Ovary (tissue), 9 donors: ENCODE measurements around the gene FHOD3. TPM values are rescaled to one million over a fixed set of nuclear protein-coding genes. Genes with fewer than 3 reads are reported as not detected.

Experiments
- DNase-seq, 5 donors: peaks; one replicate each; pipeline ENCODE4 v3.0.0-alpha.2; 2019 to 2020
- H3K27ac ChIP-seq, 2 donors: fragments of 200-600 bp; one replicate each; pipeline versions ENCODE4 v1.5.1 to v1.8.0; 2019 to 2022
- H3K27me3 ChIP-seq: fragments of 200-600 bp; one replicate; pipeline ENCODE4 v1.8.0; 2022
- H3K36me3 ChIP-seq: fragments of 200-600 bp; sonication (generic); one replicate; pipeline ENCODE4 v1.5.1; 2019
- H3K4me1 ChIP-seq: one replicate; pipeline ENCODE4 v1.8.1; 2013; ENCODE audit warnings: mild to moderate bottlenecking, moderate library complexity; ENCODE audit not compliant: insufficient read depth
- H3K4me3 ChIP-seq: fragments of 200-600 bp; sonication (generic); one replicate; pipeline ENCODE4 v1.5.1; 2017
- H3K9me3 ChIP-seq, 2 donors: fragments of 200-600 bp in 1 of 2; sonication (generic) in 1 of 2; one replicate each; pipeline versions ENCODE4 v1.5.1 to v1.8.1; 2013 to 2019; ENCODE audit warnings: mild to moderate bottlenecking in 1 of 2, moderate library complexity in 1 of 2
- CTCF ChIP-seq, 3 donors: fragments of 450-650 bp in 2 of 3; fragments of 200-600 bp in 1 of 3; IDR thresholded peaks; one replicate each; pipeline versions ENCODE4 v1.5.1 to v1.8.0; 2016 to 2022; ENCODE audit warnings: antibody characterized with exemption in 3 of 3, mild to moderate bottlenecking in 1 of 3
- EP300 ChIP-seq: sonication (generic); formaldehyde crosslinking; IDR thresholded peaks from one replicate; pipeline ENCODE4 v1.6.1; 2017; ENCODE audit warnings: antibody characterized with exemption
- POLR2A ChIP-seq: fragments of 450-650 bp; IDR thresholded peaks from one replicate; pipeline ENCODE4 v1.6.1; 2017; ENCODE audit warnings: antibody characterized with exemption, mild to moderate bottlenecking, moderate library complexity
- WGBS, 3 donors: extraction: QIAGEN DNeasy Blood & Tissue Kit in 1 of 3; methylation state at CpG; one replicate each; pipeline versions ENCODE4 v1.1.5 to v1.1.7; 2013 to 2017; 5-methylcytosine and 5-hydroxymethylcytosine counted together
- intact Hi-C, 4 donors: fragments of 100-400 bp; cut with DNase I; formaldehyde crosslinking; loops; one replicate each; pipeline versions ENCODE4 v1.11.0 to v1.15.1; 2022 to 2023
- polyA plus RNA-seq, 2 donors: library from polyadenylated mRNA; stranded (reverse); fragments of 200-250 nt in 1 of 2; fragments of 350-450 nt in 1 of 2; fragmentation: Illumina TruSeq in 1 of 2; extraction: RNeasy Lipid Tissue Mini Kit (QIAGEN cat#74804) in 1 of 2; gene quantifications; one replicate each; pipeline ENCODE4 v1.2.3, GENCODE V29; 2013 to 2014
- total RNA-seq, 7 donors: library from RNA; depleted of rRNA in 2 of 7; stranded (reverse); fragments of >200 nt in 2 of 7; fragmentation: NEBNext Ultra II Directional in 3 of 7; extraction: Animal tissue kit (Norgen Biotek cat#: 25700) in 3 of 7; gene quantifications; one replicate each; pipeline versions ENCODE4 v1.1.0 to v1.2.4, GENCODE V29; 2016 to 2023
- donor health status: DM: no; HTN: no; CAD: no; lungs with moderate emphysema.
- donor health status: DM: no; HTN: no; CAD: no.
- donor health status: Bipolar disorder and iron deficiency.
- donor health status: DM: yes; HTN: yes; CAD: no.
- donor health status: DM: no; HTN: no; CAD: no.
- donor health status: DM: yes; HTN: yes; CAD: no.

Gene FHOD3
- total and polyA plus RNA-seq, 9 donors = 3.5 to 62.5 (median 11.0) TPM

GRCh38 chr18:36613810-36614209 lies 316.3 kb downstream of the FHOD3 start:
- no peak for DNase-seq

GRCh38 chr18:36620788-36621187 lies 323.3 kb downstream of the FHOD3 start:
- no peak overlapping the region for H3K27ac ChIP-seq
- 40 to 45% (median 43%) methylated on average over 2 of the region's 2 CpGs for WGBS, 3 donors
- intact Hi-C loops = no loop called here
- no peaks in the 10 kb centered on the region for H3K36me3 ChIP-seq
- no peaks in the 10 kb centered on the region for H3K9me3 ChIP-seq
- no peaks in the 10 kb centered on the region for H3K4me1 ChIP-seq
- H3K27me3 ChIP-seq = no peaks in the 10 kb centered on the region
- no peak overlapping the region for H3K4me3 ChIP-seq
- no peak for TF ChIP-seq POLR2A
- TF ChIP-seq CTCF (IDR thresholded peaks at IDR 0.05) = no peak
- no peak for TF ChIP-seq EP300
- no peak for DNase-seq

More at GRCh38 chr18:36613810-36614209, 316.3 kb downstream of the FHOD3 start:
- H3K9me3 ChIP-seq = no peaks in the 10 kb centered on the region
- no peak overlapping the region for H3K27ac ChIP-seq
- no peak for TF ChIP-seq CTCF (IDR thresholded peaks at IDR 0.05)
- 81 to 90% (median 81%) methylated on average over 3 of the region's 3 CpGs for WGBS, 3 donors
- no peaks in the 10 kb centered on the region for H3K4me1 ChIP-seq
- intact Hi-C loops = no loop called here
- H3K36me3 ChIP-seq = no peaks in the 10 kb centered on the region
- no peak overlapping the region for H3K4me3 ChIP-seq
- no peaks in the 10 kb centered on the region for H3K27me3 ChIP-seq

- H3K36me3 ChIP-seq = no peaks in the 10 kb centered on the region
- no peak overlapping the region for H3K27ac ChIP-seq
- H3K9me3 ChIP-seq = no peaks in the 10 kb centered on the region
- no peak for DNase-seq
- TF ChIP-seq POLR2A (no peak), CTCF (IDR thresholded peaks at IDR 0.05) (no peak), EP300 (no peak)
- intact Hi-C loops = no loop called here
- no peaks in the 10 kb centered on the region for H3K27me3 ChIP-seq
- no peaks in the 10 kb centered on the region for H3K4me1 ChIP-seq
- no peak overlapping the region for H3K4me3 ChIP-seq
- WGBS, 3 donors = 95 to 96% (median 95%) methylated on average over 5 of the region's 5 CpGs
Measured at GRCh38 chr18:36622610-36623009, 325.1 kb downstream of the FHOD3 start.

- 75 to 83% (median 80%) methylated on average over 1 of the region's 1 CpG for WGBS, 3 donors
- Histone ChIP-seq H3K4me3 (no peak overlapping the region), H3K27me3 (no peaks in the 10 kb centered on the region), H3K4me1 (no peaks in the 10 kb centered on the region), H3K9me3 (no peaks in the 10 kb centered on the region), H3K27ac (no peak overlapping the region), H3K36me3 (no peaks in the 10 kb centered on the region)
- intact Hi-C loops = no loop called here
- TF ChIP-seq EP300 = no peak
- no peak for TF ChIP-seq CTCF (IDR thresholded peaks at IDR 0.05)
- no peak for TF ChIP-seq POLR2A
- no peak for DNase-seq
Measured at GRCh38 chr18:36623091-36623490, 325.6 kb downstream of the FHOD3 start.
